Measurements from ENCODE around the gene MADCAM1. TPM values are rescaled to one million over a fixed set of nuclear protein-coding genes. Genes with fewer than 3 reads are reported as not detected.

The MADCAM1 gene
- total RNA-seq, 1 donor from 2014 or later, result not detected

GRCh38 chr19:541699-542098, 45.4 kb downstream of the MADCAM1 start:
- TF ChIP-seq EZH2 (IDR thresholded peaks at IDR 0.05), result no peak
- TF ChIP-seq EZH2phosphoT487 (IDR thresholded peaks at IDR 0.05), result no peak
- no peak for TF ChIP-seq CTCF (IDR thresholded peaks at IDR 0.05)
- no peak overlapping the region for H3K4me3 ChIP-seq
- Mint-ChIP-seq H3K27ac (no peak overlapping the region), H3K4me1 (no peaks in the 10 kb centered on the region), H3K4me3 (no peak overlapping the region), H3K36me3 (peaks cover 10% of the 10 kb centered on the region), H3K27me3 (ENCODE audit: insufficient read depth, low read depth) (peaks cover 6% of the 10 kb centered on the region), H3K9me3 (no peaks in the 10 kb centered on the region)
- no peak overlapping the region for H3K27ac ChIP-seq
- no peak overlapping the region for H3K9ac ChIP-seq
- H3F3A ChIP-seq (ENCODE audit: low read depth), result no peaks in the 10 kb centered on the region
- no peaks in the 10 kb centered on the region for H3K4me1 ChIP-seq
- H3K4me2 ChIP-seq, result no peak overlapping the region
- H3K79me2 ChIP-seq (ENCODE audit: low read depth), result no peaks in the 10 kb centered on the region
- no peak overlapping the region for H2AFZ ChIP-seq (replicated peaks)
- no peaks in the 10 kb centered on the region for H3K27me3 ChIP-seq
- DNase-seq (ENCODE audit: low spot score), result no peak
- H4K20me1 ChIP-seq (ENCODE audit: low read depth), result peaks cover 20% of the 10 kb centered on the region
- H3K36me3 ChIP-seq, result no peaks in the 10 kb centered on the region
- no peaks in the 10 kb centered on the region for H3K9me3 ChIP-seq (ENCODE audit: low read depth)

GRCh38 chr19:542173-542866, 46.0 kb downstream of the MADCAM1 start:
- Histone ChIP-seq H3K9ac (no peak overlapping the region), H3K9me3 (ENCODE audit: low read depth) (no peaks in the 10 kb centered on the region), H3F3A (ENCODE audit: low read depth) (no peaks in the 10 kb centered on the region), H3K27ac (no peak overlapping the region), H3K27me3 (no peaks in the 10 kb centered on the region), H3K4me3 (no peak overlapping the region), H3K36me3 (no peaks in the 10 kb centered on the region), H4K20me1 (ENCODE audit: low read depth) (peaks cover 14% of the 10 kb centered on the region), H3K4me1 (no peaks in the 10 kb centered on the region), H3K79me2 (ENCODE audit: low read depth) (no peaks in the 10 kb centered on the region), H2AFZ (replicated peaks) (no peak overlapping the region), H3K4me2 (no peak overlapping the region)
- no peak overlapping the region for H3K27ac Mint-ChIP-seq
- H3K4me3 Mint-ChIP-seq, result no peak overlapping the region
- DNase-seq (ENCODE audit: low spot score), result no peak
- no peak for TF ChIP-seq EZH2 (IDR thresholded peaks at IDR 0.05)
- TF ChIP-seq CTCF (IDR thresholded peaks at IDR 0.05), result no peak
- H3K4me1 Mint-ChIP-seq, result no peaks in the 10 kb centered on the region
- peaks cover 10% of the 10 kb centered on the region for H3K36me3 Mint-ChIP-seq
- H3K27me3 Mint-ChIP-seq (ENCODE audit: insufficient read depth, low read depth), result peaks cover 6% of the 10 kb centered on the region
- no peaks in the 10 kb centered on the region for H3K9me3 Mint-ChIP-seq

GRCh38 chr19:543910-544608, 47.8 kb downstream of the MADCAM1 start, which contains the start of gene GZMM:
Gene GZMM, plus strand, starts transcription at chr19:544053. Its CDS starts 19 bp downstream, at chr19:544072.
- DNase-seq (ENCODE audit: low spot score), result no peak

More at GRCh38 chr19:543910-544608, 47.8 kb downstream of the MADCAM1 start, which contains the start of gene GZMM:
- peaks cover 3% of the 10 kb centered on the region for H3K36me3 Mint-ChIP-seq
- no peaks in the 10 kb centered on the region for H3K27me3 ChIP-seq
- H3K9ac ChIP-seq, result no peak within 1 kb of the TSS
- H3F3A ChIP-seq (ENCODE audit: low read depth), result no peaks in the 10 kb centered on the region
- no peak within 1 kb of the TSS for H3K4me3 Mint-ChIP-seq
- no peak within 1 kb of the TSS for H3K4me3 ChIP-seq
- H3K4me1 ChIP-seq, result no peaks in the 10 kb centered on the region
- no peaks in the 10 kb centered on the region for H3K36me3 ChIP-seq
- H4K20me1 ChIP-seq (ENCODE audit: low read depth), result peaks cover 5% of the 10 kb centered on the region
- H3K27ac Mint-ChIP-seq, result no peak within 1 kb of the TSS
- H2AFZ ChIP-seq (replicated peaks), result no peak within 1 kb of the TSS
- no peaks in the 10 kb centered on the region for H3K9me3 Mint-ChIP-seq
- H3K4me1 Mint-ChIP-seq, result no peaks in the 10 kb centered on the region
- H3K79me2 ChIP-seq (ENCODE audit: low read depth), result no peaks in the 10 kb centered on the region
- no peak within 1 kb of the TSS for H3K27ac ChIP-seq
- H3K27me3 Mint-ChIP-seq (ENCODE audit: insufficient read depth, low read depth), result peaks cover 6% of the 10 kb centered on the region
- no peak within 1 kb of the TSS for H3K4me2 ChIP-seq
- no peak for TF ChIP-seq EZH2 (IDR thresholded peaks at IDR 0.05)
- no peak for TF ChIP-seq EZH2phosphoT487 (IDR thresholded peaks at IDR 0.05)
- no peak for TF ChIP-seq CTCF (IDR thresholded peaks at IDR 0.05)
- no peaks in the 10 kb centered on the region for H3K9me3 ChIP-seq (ENCODE audit: low read depth)

Data from neural progenitor cell (in vitro differentiated cells).